Lung (tissue), 16 donors: Measurements from ENCODE around the gene FRMD8. TPM values are rescaled to one million over a fixed set of nuclear protein-coding genes. Genes with fewer than 3 reads are reported as not detected.

Experiments
- ATAC-seq: fragments of 200-7000 bp; cut with Tn5 transposase; one replicate; pipeline ENCODE4 v1.9.1; 2020; ENCODE audit warnings: moderate number of reproducible peaks; ENCODE audit not compliant: insufficient read depth, low FRiP score
- DNase-seq, 3 donors: peaks; one replicate each; pipeline ENCODE4 v3.0.0-alpha.2; 2013 to 2017
- H3K27ac ChIP-seq, 2 donors: one replicate each; pipeline ENCODE4 v1.5.1; 2013; ENCODE audit warnings: mild to moderate bottlenecking in 2 of 2, moderate library complexity in 2 of 2, control low read depth in 1 of 2, inconsistent platforms in 1 of 2, low read depth in 1 of 2, low read length in 1 of 2
- H3K27me3 ChIP-seq, 3 donors: one replicate each; pipeline ENCODE4 v1.5.1; 2013; ENCODE audit warnings: low read length in 2 of 3; ENCODE audit not compliant: control insufficient read depth in 3 of 3, insufficient read depth in 3 of 3
- H3K36me3 ChIP-seq, 4 donors: one replicate each; pipeline ENCODE4 v1.5.1; 2013; ENCODE audit warnings: low read length in 4 of 4, mild to moderate bottlenecking in 1 of 4, moderate library complexity in 1 of 4; ENCODE audit not compliant: control insufficient read depth in 4 of 4, insufficient read depth in 4 of 4
- H3K4me1 ChIP-seq, 5 donors: one replicate each; pipeline ENCODE4 v1.5.1; 2013; ENCODE audit warnings: low read length in 5 of 5, mild to moderate bottlenecking in 2 of 5, moderate library complexity in 1 of 5; ENCODE audit not compliant: control insufficient read depth in 5 of 5, insufficient read depth in 5 of 5
- H3K4me3 ChIP-seq: one replicate; pipeline ENCODE4 v1.5.1; 2013; ENCODE audit warnings: mild to moderate bottlenecking, control low read depth, moderate library complexity
- H3K9ac ChIP-seq, 2 donors: one replicate each; pipeline ENCODE4 v1.5.1; 2013; ENCODE audit warnings: low read length in 2 of 2, control low read depth in 1 of 2; ENCODE audit not compliant: insufficient read depth in 1 of 2
- H3K9me3 ChIP-seq, 4 donors: one replicate each; pipeline ENCODE4 v1.5.1; 2013; ENCODE audit warnings: low read length in 3 of 4, mild to moderate bottlenecking in 1 of 4, moderate library complexity in 1 of 4; ENCODE audit not compliant: control insufficient read depth in 4 of 4, insufficient read depth in 3 of 4
- WGBS, 2 donors: extraction: QIAGEN DNeasy Blood & Tissue Kit; methylation state at CpG; one replicate each; pipeline ENCODE4 v1.1.7; 2013; 5-methylcytosine and 5-hydroxymethylcytosine counted together
- long read RNA-seq, 5 donors: transcript quantifications; one replicate each; lab custom pipeline, GENCODE V29; 2026
- polyA plus RNA-seq, 2 donors: library from polyadenylated mRNA; stranded (reverse); fragments of 200-250 nt; gene quantifications; one replicate each; pipeline ENCODE4 v1.2.1, GENCODE V29; 2013
- total RNA-seq, 2 donors: library from RNA; depleted of rRNA in 1 of 2; stranded (reverse); fragments of >200 nt in 1 of 2; gene quantifications; one replicate each; pipeline ENCODE4 v1.2.1, GENCODE V29; 2014 to 2021
- TF ChIP-seq, protein P1 (sequence below): IDR thresholded peaks from 2 replicates; pipeline ENCODE4 v1.5.1; 2012; ENCODE audit warnings: mild to moderate bottlenecking; ENCODE audit errors: control extremely low read depth, extremely low read depth
- donor health status: control.
- donor health status: control.
- donor health status: Bipolar disorder and iron deficiency.
- donor health status: healthy.
- donor health status: DM: yes; HTN: yes; CAD: no.

Gene FRMD8
- total RNA-seq (10 to 100 TPM; 18.5 to 39.9 TPM), polyA plus RNA-seq (10 to 100 TPM; 15.8 to 25.7 TPM)
- long read RNA-seq, donor 1, transcript FRMD8-201 (11 exons, 3,723 nt) = major isoform, 8 of 8 reads
- long read RNA-seq, donor 1, partial matches to known transcripts = 0 of 8 reads
- long read RNA-seq, donor 1, other reads (novel, unspliced or antisense) = 0 of 8 reads
- long read RNA-seq, donor 2, partial matches to known transcripts = 19 of 23 reads
- long read RNA-seq, donor 2, other reads (novel, unspliced or antisense) = 0 of 23 reads
- long read RNA-seq, donor 3, partial matches to known transcripts = 0 of 4 reads
- long read RNA-seq, donor 3, other reads (novel, unspliced or antisense) = 0 of 4 reads
- long read RNA-seq, donor 4, partial matches to known transcripts = 0 of 1 reads
- long read RNA-seq, donor 4, other reads (novel, unspliced or antisense) = 0 of 1 reads
- long read RNA-seq, donor 5, transcript FRMD8-201 (11 exons, 3,723 nt) = major isoform, 9 of 11 reads
- long read RNA-seq, donor 5, partial matches to known transcripts = 0 of 11 reads
- long read RNA-seq, donor 5, other reads (novel, unspliced or antisense) = 0 of 11 reads

- Histone ChIP-seq H3K9me3 (no peaks in the 10 kb centered on the region), H3K27ac (peak within 1 kb of the TSS; percentile 93 to 97), H3K9ac (peak within 1 kb of the TSS; percentile 43 to 86), H3K4me3 (peak within 1 kb of the TSS; percentile 87), H3K27me3 (no peaks in the 10 kb centered on the region), H3K36me3 (peaks cover 0 to 8% (median 0%) of the 10 kb centered on the region in 4 donors), H3K4me1 (peaks cover 0 to 47% (median 31%) of the 10 kb centered on the region in 5 donors)
- TF ChIP-seq, protein P1, sequence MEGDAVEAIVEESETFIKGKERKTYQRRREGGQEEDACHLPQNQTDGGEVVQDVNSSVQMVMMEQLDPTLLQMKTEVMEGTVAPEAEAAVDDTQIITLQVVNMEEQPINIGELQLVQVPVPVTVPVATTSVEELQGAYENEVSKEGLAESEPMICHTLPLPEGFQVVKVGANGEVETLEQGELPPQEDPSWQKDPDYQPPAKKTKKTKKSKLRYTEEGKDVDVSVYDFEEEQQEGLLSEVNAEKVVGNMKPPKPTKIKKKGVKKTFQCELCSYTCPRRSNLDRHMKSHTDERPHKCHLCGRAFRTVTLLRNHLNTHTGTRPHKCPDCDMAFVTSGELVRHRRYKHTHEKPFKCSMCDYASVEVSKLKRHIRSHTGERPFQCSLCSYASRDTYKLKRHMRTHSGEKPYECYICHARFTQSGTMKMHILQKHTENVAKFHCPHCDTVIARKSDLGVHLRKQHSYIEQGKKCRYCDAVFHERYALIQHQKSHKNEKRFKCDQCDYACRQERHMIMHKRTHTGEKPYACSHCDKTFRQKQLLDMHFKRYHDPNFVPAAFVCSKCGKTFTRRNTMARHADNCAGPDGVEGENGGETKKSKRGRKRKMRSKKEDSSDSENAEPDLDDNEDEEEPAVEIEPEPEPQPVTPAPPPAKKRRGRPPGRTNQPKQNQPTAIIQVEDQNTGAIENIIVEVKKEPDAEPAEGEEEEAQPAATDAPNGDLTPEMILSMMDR = no peak
- ATAC-seq (peak; percentile 85), DNase-seq (peak; percentile 84 to 92 (median 90))
- WGBS, 2 donors = 1 to 3% methylated on average over 49 to 76 of the region's 76 CpGs
Observed at GRCh38 chr11:65386307-65387140, at the start of gene FRMD8. FRMD8 (plus strand) TSS chr11:65386637; CDS start chr11:65387037, 400 bp downstream.

DNA sequence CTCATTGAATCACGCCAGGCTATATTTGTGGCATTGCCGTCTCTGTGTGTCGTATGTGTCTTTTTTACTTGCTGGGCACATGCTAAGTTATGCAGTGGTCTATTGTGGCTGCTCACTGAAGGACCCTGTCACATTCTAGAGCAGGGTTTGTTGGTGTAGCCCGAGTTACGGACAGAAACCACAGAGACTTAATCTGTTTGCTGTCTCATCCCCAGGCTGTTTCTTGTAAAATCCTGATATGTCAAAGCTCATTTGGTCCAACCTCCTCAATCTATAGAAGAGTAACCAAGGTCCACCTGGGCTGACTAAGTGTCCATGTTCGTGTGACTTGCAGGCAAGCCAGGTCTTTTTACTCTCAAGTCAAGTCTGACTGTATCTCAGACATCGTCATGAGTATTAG lies 47.8 kb upstream of the FRMD8 start:
- Histone ChIP-seq H3K36me3 (peaks cover 17 to 38% (median 27%) of the 10 kb centered on the region in 4 donors), H3K4me3 (no peak overlapping the region), H3K4me1 (peaks cover 0 to 13% (median 9%) of the 10 kb centered on the region in 5 donors), H3K27ac (no peak overlapping the region), H3K9ac (no peak overlapping the region), H3K27me3 (no peaks in the 10 kb centered on the region), H3K9me3 (no peaks in the 10 kb centered on the region)
- TF ChIP-seq, protein P1 = no peak
- 84 to 88% methylated on average over 7 of the region's 7 CpGs for WGBS, 2 donors
- ATAC-seq = no peak
- DNase-seq = no peak

- Histone ChIP-seq H3K4me3 (no peak overlapping the region), H3K4me1 (peaks cover 0 to 4% (median 2%) of the 10 kb centered on the region in 5 donors), H3K27ac (no peak overlapping the region), H3K27me3 (no peaks in the 10 kb centered on the region), H3K9me3 (no peaks in the 10 kb centered on the region), H3K9ac (no peak overlapping the region), H3K36me3 (peaks cover 32 to 51% (median 40%) of the 10 kb centered on the region in 4 donors)
- WGBS, 2 donors = 96 to 97% methylated on average over 11 of the region's 11 CpGs
- ATAC-seq (no peak), DNase-seq (no peak)
- TF ChIP-seq, protein P1 = no peak
Observed at GRCh38 chr11:65340226-65340625, 46.2 kb upstream of the FRMD8 start.
